Nephron progenitor cell (in vitro differentiated cells): Measurements from ENCODE around the gene TTLL13.

Experiments
- DNase-seq: peaks from one replicate; pipeline ENCODE4 v3.0.0; 2021
- H3K27ac Mint-ChIP-seq: 2 replicates; pipeline ENCODE4 v1.8.0; 2021; ENCODE audit warnings: mild to moderate bottlenecking, moderate library complexity, mixed read lengths
- H3K27me3 Mint-ChIP-seq: 2 replicates; pipeline ENCODE4 v1.8.0; 2021; ENCODE audit warnings: mild to moderate bottlenecking, low read depth, mixed read lengths; ENCODE audit not compliant: poor library complexity
- H3K36me3 Mint-ChIP-seq: 2 replicates; pipeline ENCODE4 v1.8.0; 2021; ENCODE audit warnings: low read depth, mixed read lengths
- H3K4me1 Mint-ChIP-seq: 2 replicates; pipeline ENCODE4 v1.8.0; 2021; ENCODE audit warnings: mixed read lengths
- H3K4me3 Mint-ChIP-seq: 2 replicates; pipeline ENCODE4 v1.8.0; 2021; ENCODE audit warnings: mild to moderate bottlenecking, moderate library complexity, mixed read lengths
- H3K9me3 Mint-ChIP-seq: 2 replicates; pipeline ENCODE4 v1.8.0; 2021; ENCODE audit warnings: mild to moderate bottlenecking, moderate library complexity, mixed read lengths
- TF ChIP-seq, protein P1 (sequence below): fragments of 200-600 bp; sonication (generic); IDR thresholded peaks from 2 replicates; pipeline ENCODE4 v1.5.0; 2021; ENCODE audit warnings: antibody characterized with exemption

Gene TTLL13

DNA sequence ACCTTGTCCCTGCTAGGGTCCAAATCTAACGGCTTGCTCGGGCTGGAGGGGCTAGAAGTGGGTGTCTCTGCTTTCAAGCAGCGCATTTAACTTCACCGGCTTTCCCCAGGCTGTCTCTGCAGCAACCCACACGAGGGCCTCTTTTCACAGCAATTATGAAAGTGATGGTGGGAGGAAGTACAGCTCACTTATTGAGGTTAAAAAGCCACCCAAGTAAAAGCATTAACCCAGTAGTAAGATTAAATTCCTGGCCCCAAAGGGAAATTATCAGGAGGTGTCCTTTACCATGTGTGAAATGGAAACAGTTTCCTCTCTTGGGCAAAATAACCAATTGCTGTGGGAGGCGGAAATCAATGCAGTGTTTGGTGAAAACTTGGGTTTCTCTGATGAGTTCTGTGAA, 57.2 kb downstream of the TTLL13 start:
- Mint-ChIP-seq H3K4me1 (peaks cover 16% of the 10 kb centered on the region), H3K27me3 (no peaks in the 10 kb centered on the region), H3K4me3 (no peak overlapping the region), H3K9me3 (no peaks in the 10 kb centered on the region), H3K36me3 (no peaks in the 10 kb centered on the region), H3K27ac (no peak overlapping the region)
- TF ChIP-seq, protein P1, sequence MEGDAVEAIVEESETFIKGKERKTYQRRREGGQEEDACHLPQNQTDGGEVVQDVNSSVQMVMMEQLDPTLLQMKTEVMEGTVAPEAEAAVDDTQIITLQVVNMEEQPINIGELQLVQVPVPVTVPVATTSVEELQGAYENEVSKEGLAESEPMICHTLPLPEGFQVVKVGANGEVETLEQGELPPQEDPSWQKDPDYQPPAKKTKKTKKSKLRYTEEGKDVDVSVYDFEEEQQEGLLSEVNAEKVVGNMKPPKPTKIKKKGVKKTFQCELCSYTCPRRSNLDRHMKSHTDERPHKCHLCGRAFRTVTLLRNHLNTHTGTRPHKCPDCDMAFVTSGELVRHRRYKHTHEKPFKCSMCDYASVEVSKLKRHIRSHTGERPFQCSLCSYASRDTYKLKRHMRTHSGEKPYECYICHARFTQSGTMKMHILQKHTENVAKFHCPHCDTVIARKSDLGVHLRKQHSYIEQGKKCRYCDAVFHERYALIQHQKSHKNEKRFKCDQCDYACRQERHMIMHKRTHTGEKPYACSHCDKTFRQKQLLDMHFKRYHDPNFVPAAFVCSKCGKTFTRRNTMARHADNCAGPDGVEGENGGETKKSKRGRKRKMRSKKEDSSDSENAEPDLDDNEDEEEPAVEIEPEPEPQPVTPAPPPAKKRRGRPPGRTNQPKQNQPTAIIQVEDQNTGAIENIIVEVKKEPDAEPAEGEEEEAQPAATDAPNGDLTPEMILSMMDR: no peak
- no peak for DNase-seq

DNA sequence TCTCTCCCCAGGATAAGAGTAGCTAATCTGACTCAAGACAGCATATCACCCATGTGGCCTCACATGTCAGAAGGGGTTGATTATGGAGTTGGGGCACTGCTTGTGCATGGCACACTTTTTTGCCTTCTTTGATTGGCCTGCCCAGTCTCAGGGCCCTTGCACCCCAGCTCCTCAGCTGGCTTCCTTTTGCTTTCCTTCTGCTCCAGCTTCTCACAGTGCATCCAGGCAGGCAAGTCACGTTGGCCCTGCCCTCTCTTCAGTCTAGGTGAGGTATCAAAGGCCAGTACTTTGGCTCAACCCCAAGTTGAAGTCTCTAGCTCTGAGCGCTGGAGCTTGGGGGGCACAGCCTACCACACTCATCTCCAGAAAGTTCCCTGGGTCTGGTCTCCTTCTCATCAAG, 58.3 kb downstream of the TTLL13 start:
- no peaks in the 10 kb centered on the region for H3K9me3 Mint-ChIP-seq
- H3K4me3 Mint-ChIP-seq: no peak overlapping the region
- H3K27me3 Mint-ChIP-seq: no peaks in the 10 kb centered on the region
- no peak overlapping the region for H3K27ac Mint-ChIP-seq
- TF ChIP-seq, protein P1: no peak
- no peak for DNase-seq
- peaks cover 16% of the 10 kb centered on the region for H3K4me1 Mint-ChIP-seq
- H3K36me3 Mint-ChIP-seq: no peaks in the 10 kb centered on the region

DNA sequence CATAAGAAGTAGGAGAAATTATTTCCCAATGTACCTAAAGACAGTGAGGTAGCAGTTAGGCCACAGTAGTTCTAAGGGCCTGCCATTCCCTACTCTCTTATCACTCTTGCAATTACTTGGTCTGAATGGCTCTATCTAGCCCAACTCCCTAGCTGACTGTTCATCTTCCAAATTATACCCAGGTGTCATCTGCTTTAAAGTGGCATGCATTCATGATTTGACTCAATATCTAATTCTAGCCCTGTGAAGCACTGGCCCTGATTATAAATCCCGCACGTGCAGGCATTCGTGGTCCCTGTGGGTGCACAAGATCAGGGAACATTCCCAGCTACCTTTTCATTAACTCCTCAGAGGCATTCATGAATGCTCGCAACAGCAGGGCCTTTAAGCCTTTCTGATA, 59.7 kb downstream of the TTLL13 start:
- H3K27ac Mint-ChIP-seq: no peak overlapping the region
- TF ChIP-seq, protein P1: no peak
- DNase-seq: no peak
- no peaks in the 10 kb centered on the region for H3K36me3 Mint-ChIP-seq
- no peak overlapping the region for H3K4me3 Mint-ChIP-seq
- H3K27me3 Mint-ChIP-seq: peaks cover 6% of the 10 kb centered on the region
- no peaks in the 10 kb centered on the region for H3K9me3 Mint-ChIP-seq
- H3K4me1 Mint-ChIP-seq: peaks cover 23% of the 10 kb centered on the region
